KMS-11 (cell line): Measurements from ENCODE around the gene PTPN5.
A peak's percentile ranks its signal among the peaks of the same experiment; 100 is the strongest.

Source experiments
- H2AFZ ChIP-seq: fragments of 200-600 bp; sonication (generic); 2 replicates; pipeline ENCODE4 v1.6.1; 2016; ENCODE audit warnings: antibody characterized with exemption, mixed run types, low read depth
- H3K27ac ChIP-seq: fragments of 200-600 bp; sonication (generic); 2 replicates; pipeline ENCODE4 v1.6.1; 2016; ENCODE audit warnings: mild to moderate bottlenecking, mixed run types
- H3K27me3 ChIP-seq: fragments of 200-600 bp; sonication (generic); 2 replicates; pipeline ENCODE4 v1.6.1; 2017; ENCODE audit warnings: mild to moderate bottlenecking, low read depth, mixed run types, moderate library complexity; ENCODE audit not compliant: insufficient read depth
- H3K36me3 ChIP-seq: fragments of 200-600 bp; sonication (generic); 2 replicates; pipeline ENCODE4 v1.6.1; 2017; ENCODE audit warnings: mild to moderate bottlenecking, mixed run types; ENCODE audit not compliant: insufficient read depth
- H3K4me1 ChIP-seq: fragments of 200-600 bp; sonication (generic); 2 replicates; pipeline ENCODE4 v1.6.1; 2016; ENCODE audit warnings: mild to moderate bottlenecking, low read depth, mixed run types; ENCODE audit not compliant: poor library complexity, severe bottlenecking
- H3K4me2 ChIP-seq: fragments of 200-600 bp; sonication (generic); 2 replicates; pipeline ENCODE4 v1.7.0; 2016; ENCODE audit warnings: mild to moderate bottlenecking, mixed run types
- H3K4me3 ChIP-seq: fragments of 200-600 bp; sonication (generic); IDR thresholded peaks from 2 replicates; pipeline ENCODE4 v1.6.1; 2017; ENCODE audit warnings: low read depth, low read length, mixed read lengths; ENCODE audit not compliant: insufficient read depth
- H3K79me2 ChIP-seq: fragments of 200-600 bp; sonication (generic); 2 replicates; pipeline ENCODE4 v1.6.1; 2016; ENCODE audit warnings: low read depth, mixed run types; ENCODE audit not compliant: insufficient read depth
- H3K9ac ChIP-seq: fragments of 200-600 bp; sonication (generic); 2 replicates; pipeline ENCODE4 v1.6.1; 2016; ENCODE audit warnings: mild to moderate bottlenecking, mixed run types
- H4K20me1 ChIP-seq: fragments of 200-600 bp; sonication (generic); 2 replicates; pipeline ENCODE4 v1.6.1; 2016; ENCODE audit warnings: mild to moderate bottlenecking, mixed run types; ENCODE audit not compliant: insufficient read depth
- CTCF ChIP-seq: fragments of 200-600 bp; sonication (generic); conservative IDR thresholded peaks from 2 replicates; pipeline ENCODE4 v1.6.1; 2017; ENCODE audit warnings: low read depth, mild to moderate bottlenecking, antibody characterized with exemption, low read length, moderate library complexity, mixed read lengths

PTPN5 gene

GRCh38 chr11:18804199-18804999, 12.8 kb upstream of the PTPN5 start:
- Histone ChIP-seq H3K4me2 (no peak overlapping the region), H3K79me2 (no peaks in the 10 kb centered on the region), H3K4me3 (no peak overlapping the region), H2AFZ (no peak overlapping the region), H3K9ac (no peak overlapping the region), H3K27me3 (no peaks in the 10 kb centered on the region), H3K4me1 (no peaks in the 10 kb centered on the region), H4K20me1 (no peaks in the 10 kb centered on the region), H3K36me3 (no peaks in the 10 kb centered on the region), H3K27ac (no peak overlapping the region)
- TF ChIP-seq CTCF: no peak

- TF ChIP-seq CTCF: peak; percentile 85
- Histone ChIP-seq H3K9ac (no peak overlapping the region), H3K27me3 (no peaks in the 10 kb centered on the region), H3K4me2 (no peak overlapping the region), H2AFZ (no peak overlapping the region), H3K4me1 (no peaks in the 10 kb centered on the region), H3K4me3 (no peak overlapping the region), H3K27ac (no peak overlapping the region), H3K36me3 (no peaks in the 10 kb centered on the region), H4K20me1 (no peaks in the 10 kb centered on the region), H3K79me2 (no peaks in the 10 kb centered on the region)
Measured at GRCh38 chr11:18802381-18803257, 11.0 kb upstream of the PTPN5 start.

GRCh38 chr11:18798799-18799469, 7.3 kb upstream of the PTPN5 start:
- H3K4me3 ChIP-seq: no peak overlapping the region
- H3K9ac ChIP-seq: no peak overlapping the region
- no peak for TF ChIP-seq CTCF
- H3K79me2 ChIP-seq: no peaks in the 10 kb centered on the region
- no peaks in the 10 kb centered on the region for H3K27me3 ChIP-seq
- no peaks in the 10 kb centered on the region for H4K20me1 ChIP-seq
- no peaks in the 10 kb centered on the region for H3K4me1 ChIP-seq
- H3K4me2 ChIP-seq: no peak overlapping the region
- H3K27ac ChIP-seq: no peak overlapping the region
- H2AFZ ChIP-seq: no peak overlapping the region
- H3K36me3 ChIP-seq: no peaks in the 10 kb centered on the region

GRCh38 chr11:18794956-18795355, 3.4 kb upstream of the PTPN5 start:
- H2AFZ ChIP-seq: no peak overlapping the region
- no peaks in the 10 kb centered on the region for H3K79me2 ChIP-seq
- no peaks in the 10 kb centered on the region for H3K36me3 ChIP-seq
- no peaks in the 10 kb centered on the region for H3K27me3 ChIP-seq
- no peak overlapping the region for H3K4me2 ChIP-seq
- H3K4me3 ChIP-seq: no peak overlapping the region
- no peak for TF ChIP-seq CTCF
- H3K4me1 ChIP-seq: no peaks in the 10 kb centered on the region
- H4K20me1 ChIP-seq: no peaks in the 10 kb centered on the region
- no peak overlapping the region for H3K27ac ChIP-seq
- H3K9ac ChIP-seq: no peak overlapping the region
